Stimulated activated CD4-positive, alpha-beta T cell treated with anti-CD3 and anti-CD28 coated beads, Interleukin-1b, Interleukin-23, amount 100 ng/mL, for 4 hours (primary cell): Measurements from ENCODE around the gene CD40.

ENCODE experiments used
- DNase-seq, 2 donors: peaks; one replicate each; pipeline ENCODE4 v3.0.0-alpha.2; 2020; ENCODE audit warnings: low read depth in 2 of 2

CD40 gene

DNA sequence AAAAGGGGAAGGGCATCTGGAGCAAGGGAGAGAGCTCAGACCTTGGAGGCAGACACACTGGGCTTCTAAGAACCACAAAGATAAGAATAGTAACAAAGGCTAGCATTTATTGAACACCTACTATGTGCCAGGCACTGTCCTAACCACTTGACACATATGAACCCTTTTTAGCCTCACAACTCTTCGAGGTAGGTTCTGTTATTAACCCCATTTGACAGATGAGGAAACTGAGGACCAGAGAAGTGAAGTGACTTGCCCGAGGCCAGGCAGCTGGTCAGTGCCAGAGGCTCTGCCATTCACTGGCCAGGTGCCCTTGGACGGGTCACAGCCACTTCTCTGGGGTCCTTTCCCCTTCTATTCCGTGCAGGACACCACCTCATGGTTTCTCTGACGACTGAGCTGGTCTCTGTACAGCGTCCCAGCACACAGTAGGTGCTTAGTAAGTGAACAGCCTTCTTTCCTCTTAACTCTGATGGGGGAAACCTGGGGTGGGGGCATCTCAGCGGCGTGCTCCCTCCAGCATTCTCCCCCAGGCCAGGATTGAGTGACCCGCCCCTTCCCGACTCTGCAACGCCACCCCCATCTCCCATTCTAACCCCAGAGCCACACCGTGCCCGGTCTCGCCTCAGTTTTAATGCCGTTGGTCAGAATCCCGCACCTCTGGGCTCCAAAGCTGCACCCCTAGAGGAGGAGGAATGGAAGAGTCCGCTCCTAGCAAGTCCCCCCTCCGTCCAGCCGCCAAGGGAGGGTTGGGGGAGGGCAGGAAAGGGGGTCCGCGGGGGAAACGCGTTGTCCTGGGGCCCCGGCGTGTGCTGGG lies 55.7 kb downstream of the CD40 start:
- DNase-seq, result no peak

- peak; percentile 66 to 73 for DNase-seq
Measured at GRCh38 chr20:46174469-46175126, 56.5 kb downstream of the CD40 start.

GRCh38 chr20:46175127-46175494 lies 57.0 kb downstream of the CD40 start:
- DNase-seq, result no peak

DNA sequence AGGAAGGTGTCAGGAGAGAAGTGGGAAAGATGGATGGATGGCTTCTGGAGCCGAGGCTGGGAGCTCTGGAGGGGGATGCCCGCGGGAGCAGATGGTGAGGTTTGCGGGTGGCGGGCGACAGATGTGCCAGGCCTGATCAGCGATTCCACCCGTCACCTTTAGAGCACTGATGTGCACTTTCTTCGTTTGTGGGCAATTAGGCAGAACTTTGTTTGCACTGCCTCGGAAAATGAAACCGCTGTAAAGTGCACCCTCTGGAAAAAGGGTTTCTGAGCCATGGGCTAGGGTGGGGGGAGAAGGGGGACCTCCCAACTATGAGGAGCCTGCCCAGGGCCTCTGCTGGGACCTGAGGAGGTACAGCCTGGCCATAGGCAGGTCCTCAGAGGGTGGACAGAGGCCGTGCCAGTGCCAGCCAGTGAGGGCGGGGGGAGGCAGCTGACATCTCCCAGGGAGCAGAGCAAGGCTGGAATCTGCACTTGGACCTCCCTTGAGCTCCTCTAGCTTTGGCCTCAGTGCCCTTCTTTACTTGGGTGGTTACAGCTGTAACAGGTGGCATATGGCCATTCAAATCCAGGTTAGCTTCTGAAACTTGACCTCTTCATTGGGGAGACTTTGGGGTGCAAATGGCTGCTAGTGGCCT lies 58.7 kb downstream of the CD40 start:
- no peak for DNase-seq

DNA sequence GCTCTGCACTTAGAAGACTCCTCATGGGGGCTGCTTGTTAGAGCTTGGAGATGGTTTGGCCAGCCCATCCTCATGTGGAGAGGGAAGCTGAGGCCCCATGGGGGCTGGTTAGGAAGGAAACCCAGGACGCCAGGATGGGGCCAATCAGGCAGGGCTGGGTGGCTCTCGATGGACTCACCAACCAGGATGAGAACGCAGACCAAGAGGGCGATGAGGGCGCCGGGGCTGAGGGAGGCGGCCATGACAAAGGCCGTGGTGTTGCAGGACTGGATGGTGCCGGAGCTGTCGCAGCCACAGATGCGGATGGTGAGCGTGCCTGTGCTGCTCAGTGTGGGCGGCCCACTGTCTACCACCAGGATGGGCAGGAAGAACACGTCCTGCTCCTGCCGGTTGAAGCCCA lies 59.7 kb downstream of the CD40 start:
- DNase-seq, result no peak

DNA sequence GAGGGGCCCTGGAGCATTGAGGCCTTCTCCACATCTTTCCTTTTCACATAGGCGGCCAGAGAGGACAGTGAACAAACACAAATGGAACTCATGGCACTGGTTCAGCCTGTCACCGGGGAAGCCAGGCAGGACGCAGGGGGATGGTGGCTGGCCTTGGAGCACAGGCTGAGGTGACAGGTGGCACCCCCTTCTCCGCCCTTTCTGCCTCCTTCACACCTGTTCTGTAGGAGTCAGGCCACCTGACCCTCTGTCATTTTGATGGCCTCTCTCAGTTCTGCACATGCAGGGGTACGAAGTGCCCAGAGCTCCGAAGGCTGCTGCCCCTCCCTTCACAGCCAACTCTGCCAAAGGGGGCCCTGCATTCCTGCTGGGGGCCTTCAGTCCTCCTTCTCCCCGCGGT lies 60.8 kb downstream of the CD40 start:
- DNase-seq, result no peak
